ENCODE data around the gene OXER1. TPM values are rescaled to one million over a fixed set of nuclear protein-coding genes. Genes with fewer than 3 reads are reported as not detected.

Gene OXER1
- polyA plus RNA-seq, 1 donor (not counting 4 experiments of a cell fraction or from before 2014, with no cell fraction given) = not detected

- Histone ChIP-seq H4K20me1 (ENCODE audit: control insufficient read depth, extremely low read depth, insufficient read depth, low read length) (no peaks in the 10 kb centered on the region), H3K4me1 (ENCODE audit: control insufficient read depth, extremely low read depth, insufficient read depth, low read length) (no peaks in the 10 kb centered on the region), H2AFZ (ENCODE audit: control insufficient read depth, low read length) (no peak overlapping the region), H3K9ac (ENCODE audit: control insufficient read depth, extremely low read depth, insufficient read depth, low read length) (no peak overlapping the region), H3K79me2 (ENCODE audit: control insufficient read depth, insufficient read depth, low read length) (no peaks in the 10 kb centered on the region), H3K36me3 (ENCODE audit: control insufficient read depth in 2 of 2, extremely low read depth in 1 of 2, insufficient read depth in 2 of 2, low read length in 2 of 2) (no peaks in the 10 kb centered on the region), H3K27ac (ENCODE audit: control insufficient read depth, insufficient read depth, low read length) (no peak overlapping the region), H3K9me3 (ENCODE audit: control insufficient read depth, low read depth, low read length) (no peaks in the 10 kb centered on the region), H3K27me3 (ENCODE audit: control insufficient read depth, extremely low read depth, insufficient read depth, low read length) (peaks cover 13% of the 10 kb centered on the region), H3K4me2 (ENCODE audit: control insufficient read depth, extremely low read depth, insufficient read depth, low read depth, low read length) (no peak overlapping the region), H3K9me1 (ENCODE audit: control insufficient read depth, extremely low read depth, insufficient read depth, low read length) (no peaks in the 10 kb centered on the region), H3K4me3 (ENCODE audit: control insufficient read depth in 2 of 3, extremely low read depth in 1 of 3, insufficient read depth in 2 of 3, low read depth in 1 of 3, low read length in 3 of 3) (no peak overlapping the region)
- dilution Hi-C loops (cut with MboI; ENCODE audit: extremely low pct_ligation_motif_present, low sequenced_read_pairs) = no loop called here
- TF ChIP-seq EZH2 (IDR thresholded peaks at IDR 0.05; ENCODE audit: low read length) (no peak), CTCF (optimal IDR thresholded peaks at IDR 0.05 in 1 of 3, IDR thresholded peaks at IDR 0.05 in 1 of 3, conservative IDR thresholded peaks at IDR 0.05 in 1 of 3; ENCODE audit: extremely low read depth in 1 of 3, insufficient read depth in 2 of 3, low read length in 3 of 3) (no peak)
- FAIRE-seq (no peak), DNase-seq (ENCODE audit: low read depth, low spot score) (no peak)
Measured at GRCh38 chr2:42789751-42790150, 25.8 kb upstream of the OXER1 start.

- FAIRE-seq (no peak), DNase-seq (ENCODE audit: low read depth, low spot score) (no peak)
- H3K9me1 ChIP-seq (ENCODE audit: control insufficient read depth, extremely low read depth, insufficient read depth, low read length) = no peaks in the 10 kb centered on the region
- H4K20me1 ChIP-seq (ENCODE audit: control insufficient read depth, extremely low read depth, insufficient read depth, low read length) = no peaks in the 10 kb centered on the region
- dilution Hi-C loops (cut with MboI; ENCODE audit: extremely low pct_ligation_motif_present, low sequenced_read_pairs) = no loop called here
- H3K9ac ChIP-seq (ENCODE audit: control insufficient read depth, extremely low read depth, insufficient read depth, low read length) = no peak overlapping the region
- no peaks in the 10 kb centered on the region for H3K79me2 ChIP-seq (ENCODE audit: control insufficient read depth, insufficient read depth, low read length)
- H3K27me3 ChIP-seq (ENCODE audit: control insufficient read depth, extremely low read depth, insufficient read depth, low read length) = peaks cover 13% of the 10 kb centered on the region
- H3K4me2 ChIP-seq (ENCODE audit: control insufficient read depth, extremely low read depth, insufficient read depth, low read depth, low read length) = no peak overlapping the region
- no peak for TF ChIP-seq EZH2 (IDR thresholded peaks at IDR 0.05; ENCODE audit: low read length)
- no peak for TF ChIP-seq CTCF (optimal IDR thresholded peaks at IDR 0.05 in 1 of 3, IDR thresholded peaks at IDR 0.05 in 1 of 3, conservative IDR thresholded peaks at IDR 0.05 in 1 of 3; ENCODE audit: extremely low read depth in 1 of 3, insufficient read depth in 2 of 3, low read length in 3 of 3)
- H3K4me3 ChIP-seq (ENCODE audit: control insufficient read depth in 2 of 3, extremely low read depth in 1 of 3, insufficient read depth in 2 of 3, low read depth in 1 of 3, low read length in 3 of 3) = no peak overlapping the region
- no peak overlapping the region for H3K27ac ChIP-seq (ENCODE audit: control insufficient read depth, insufficient read depth, low read length)
- H2AFZ ChIP-seq (ENCODE audit: control insufficient read depth, low read length) = no peak overlapping the region
- no peaks in the 10 kb centered on the region for H3K9me3 ChIP-seq (ENCODE audit: control insufficient read depth, low read depth, low read length)
- H3K4me1 ChIP-seq (ENCODE audit: control insufficient read depth, extremely low read depth, insufficient read depth, low read length) = no peaks in the 10 kb centered on the region
- no peaks in the 10 kb centered on the region for H3K36me3 ChIP-seq (ENCODE audit: control insufficient read depth in 2 of 2, extremely low read depth in 1 of 2, insufficient read depth in 2 of 2, low read length in 2 of 2)
Measured at GRCh38 chr2:42788882-42789281, 24.9 kb upstream of the OXER1 start.
